GM19239 (cell line): ENCODE data around the gene OR8U1.
"Not testable (repeated sequence)": the region's sequence is repeated elsewhere in the genome, so short reads cannot be mapped to it uniquely, and the experiment has no call there.

Experiments
- DNase-seq: peaks from one replicate; pipeline ENCODE4 v3.0.0; 2011; ENCODE audit warnings: low spot score; ENCODE audit not compliant: insufficient read length
- FAIRE-seq: peaks from 2 replicates; lab custom pipeline; 2011; peaks lifted over from hg19 to GRCh38; lab: Jason Lieb, UNC

The OR8U1 gene

DNA sequence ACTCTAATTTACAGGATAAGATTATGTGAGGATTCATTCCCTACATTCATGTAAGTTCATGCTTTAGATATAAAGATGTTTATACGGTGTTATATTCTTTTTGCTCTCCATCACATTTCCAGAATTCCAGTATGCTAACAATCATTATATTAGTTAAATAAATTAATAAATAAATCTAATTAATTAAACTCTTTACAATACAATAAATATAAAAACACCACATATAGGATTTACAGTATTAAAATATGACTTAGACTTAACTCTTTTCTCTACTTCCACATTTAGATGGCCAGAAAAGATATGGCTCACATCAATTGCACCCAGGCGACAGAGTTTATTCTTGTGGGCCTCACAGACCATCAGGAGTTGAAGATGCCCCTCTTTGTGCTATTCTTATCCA lies at the start of gene OR8U1:
Gene OR8U1, plus strand, starts transcription at position 301 of the 400 bp plus-strand sequence. Its CDS starts 0 bp downstream, at position 301.
- no peak for DNase-seq
- no peak for FAIRE-seq

DNA sequence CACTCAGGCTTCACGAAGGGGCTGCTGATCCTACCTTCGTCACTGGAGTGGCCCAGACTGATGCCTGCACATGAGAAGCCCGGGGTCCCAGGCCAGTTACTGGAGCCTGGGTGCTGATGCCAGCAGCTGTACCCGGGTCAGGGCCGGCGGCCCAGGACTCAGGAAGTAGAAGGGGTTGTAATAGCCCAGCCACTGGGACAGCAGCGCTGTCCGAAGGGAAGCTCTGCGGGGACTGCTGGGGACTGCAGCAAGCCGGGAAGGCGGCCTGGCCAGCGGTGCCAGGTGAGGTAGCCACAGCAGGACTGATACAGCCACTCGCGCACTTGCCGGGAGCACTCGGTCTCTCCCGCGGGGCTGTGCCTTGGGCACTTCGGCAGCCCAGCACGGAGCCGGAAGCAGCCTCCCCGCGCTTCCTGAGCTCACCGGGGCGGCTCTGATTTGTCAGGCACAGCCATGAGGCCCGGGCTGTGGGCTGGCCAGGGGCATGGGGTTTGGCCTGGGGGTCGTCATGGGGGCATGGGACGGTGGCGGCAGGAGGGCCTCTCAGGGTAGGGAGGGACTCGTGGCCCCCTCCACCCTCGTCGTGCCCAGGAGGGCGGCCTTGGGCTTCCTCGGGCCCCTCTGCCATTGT lies 43.4 kb upstream of the OR8U1 start:
- DNase-seq, result no peak
- FAIRE-seq, result no peak

DNA sequence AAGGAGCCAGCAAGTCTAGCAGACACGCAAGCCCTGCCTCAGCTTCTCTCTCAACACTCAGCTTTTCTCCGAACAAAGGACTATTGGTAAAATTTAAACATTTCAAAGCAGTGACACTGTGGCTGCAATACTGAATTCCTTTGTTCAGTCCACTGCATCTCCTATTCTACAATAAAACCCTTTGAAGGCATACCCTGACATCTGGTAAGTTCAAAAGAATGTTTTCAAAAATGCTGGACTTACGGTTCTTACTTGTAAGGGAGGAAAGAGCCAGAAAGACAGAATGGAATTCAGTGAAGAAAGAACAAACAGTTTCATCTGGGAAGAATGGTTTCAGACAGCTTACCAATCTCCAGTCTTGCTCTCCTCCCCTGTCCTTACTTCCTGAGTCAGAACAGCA lies 42.3 kb upstream of the OR8U1 start:
- DNase-seq (no peak), FAIRE-seq (no peak)

DNA sequence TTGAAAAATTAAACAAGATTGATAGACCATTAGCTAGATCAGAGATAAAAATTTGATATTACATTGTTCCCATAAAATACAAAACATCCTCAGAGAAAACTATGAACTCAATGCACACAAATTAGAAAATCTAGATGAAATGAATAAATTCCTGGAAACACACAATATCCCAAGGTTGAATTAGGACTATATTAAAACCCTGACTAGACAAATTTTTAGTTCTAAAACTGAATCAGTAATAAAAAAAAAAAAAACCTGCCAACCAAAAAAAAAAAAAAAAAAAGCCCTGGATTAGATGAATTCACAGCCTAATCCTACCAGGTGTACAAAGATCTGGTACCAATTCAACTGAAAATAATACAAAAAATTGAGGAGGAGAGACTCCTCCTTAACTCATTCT lies 35.1 kb upstream of the OR8U1 start:
- FAIRE-seq, result no peak

DNA sequence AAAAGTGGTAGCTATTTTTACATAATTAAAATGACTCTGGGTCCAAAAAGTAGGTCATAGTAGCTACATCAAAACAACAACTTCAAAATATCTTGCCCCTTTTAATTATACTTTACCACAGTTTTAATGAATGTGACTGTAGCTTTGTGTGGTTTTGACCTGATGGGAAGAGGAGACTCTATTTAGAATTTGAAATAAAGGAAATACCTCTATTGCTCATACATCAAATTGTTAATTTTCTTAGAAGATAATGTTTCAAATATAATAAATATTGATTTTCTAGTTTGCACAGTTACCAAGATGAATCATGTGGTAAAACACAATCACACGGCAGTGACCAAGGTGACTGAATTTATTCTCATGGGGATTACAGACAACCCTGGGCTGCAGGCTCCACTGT lies 29.7 kb upstream of the OR8U1 start, which contains the start of gene OR8K1:
Gene OR8K1, plus strand, starts transcription at position 301 of the 400 bp plus-strand sequence. Its CDS starts 0 bp downstream, at position 301.
- DNase-seq (no peak), FAIRE-seq (no peak)

More for the DNA sequence above, 35.1 kb upstream of the OR8U1 start:
- DNase-seq, result no peak

DNA sequence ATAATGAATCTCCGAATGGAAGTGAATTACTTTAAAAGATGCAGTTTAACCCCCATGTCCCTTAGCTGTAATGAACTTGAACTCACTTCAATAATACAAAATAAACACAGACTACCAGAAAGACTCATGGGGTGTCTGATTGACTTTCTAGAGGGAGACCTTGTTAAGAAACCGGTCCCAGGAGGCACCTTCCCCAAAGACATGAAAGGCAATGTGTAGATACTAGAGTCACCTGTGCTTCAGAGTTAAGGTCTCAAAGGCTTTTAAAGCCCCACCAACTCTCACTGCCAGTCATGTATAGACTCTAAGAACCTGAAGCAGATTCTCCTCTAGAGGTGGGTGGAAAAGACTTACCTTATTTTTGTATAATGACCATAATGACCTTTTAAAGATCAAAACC lies 21.4 kb upstream of the OR8U1 start, which contains the start of gene OR8J1:
Gene OR8J1, plus strand, starts transcription at position 301 of the 400 bp plus-strand sequence. CDS start 5,956 bp downstream, outside the sequence.
- no peak for FAIRE-seq

DNA sequence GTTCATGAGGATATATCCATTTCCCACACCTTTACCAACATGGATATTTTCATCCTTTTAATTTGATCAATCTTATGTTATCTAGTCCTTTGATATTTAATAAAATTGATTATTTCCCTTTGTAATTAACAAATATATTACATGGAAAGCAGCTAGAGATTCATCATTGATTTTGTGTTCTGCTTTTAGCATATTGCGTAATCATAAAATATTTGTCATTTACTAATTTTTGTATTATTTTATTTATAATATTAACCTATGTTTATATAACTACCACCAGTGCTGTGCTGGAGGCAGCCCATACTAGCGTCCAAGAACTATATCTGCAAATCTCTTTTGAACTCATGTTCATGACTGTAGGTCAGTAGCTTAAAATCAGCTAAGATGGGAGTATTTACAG lies 4.7 kb downstream of the OR8U1 start:
- FAIRE-seq, result no peak

More for the DNA sequence above, 21.4 kb upstream of the OR8U1 start, which contains the start of gene OR8J1:
- no peak for DNase-seq

DNA sequence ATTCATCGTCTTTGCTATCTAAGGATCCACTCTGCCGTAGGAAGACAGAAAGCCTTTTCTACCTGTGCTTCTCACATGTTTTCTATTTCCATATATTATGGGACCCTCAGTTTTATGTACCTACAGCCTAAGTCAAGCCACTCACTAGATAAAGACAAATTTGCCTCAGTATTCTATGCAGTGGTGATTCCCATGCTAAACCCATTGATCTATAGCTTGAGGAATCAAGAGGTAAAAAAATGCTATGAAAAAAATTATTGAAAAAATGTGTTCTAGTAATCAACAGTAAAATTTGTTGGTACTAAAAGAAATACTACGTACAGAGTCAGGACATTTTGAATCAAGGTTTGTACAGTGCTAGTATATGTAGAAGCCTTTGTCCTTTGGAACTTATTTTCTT lies 19.0 kb downstream of the OR8U1 start:
- FAIRE-seq (no peak), DNase-seq (no peak)

More for the DNA sequence above, 4.7 kb downstream of the OR8U1 start:
- no peak for DNase-seq

DNA sequence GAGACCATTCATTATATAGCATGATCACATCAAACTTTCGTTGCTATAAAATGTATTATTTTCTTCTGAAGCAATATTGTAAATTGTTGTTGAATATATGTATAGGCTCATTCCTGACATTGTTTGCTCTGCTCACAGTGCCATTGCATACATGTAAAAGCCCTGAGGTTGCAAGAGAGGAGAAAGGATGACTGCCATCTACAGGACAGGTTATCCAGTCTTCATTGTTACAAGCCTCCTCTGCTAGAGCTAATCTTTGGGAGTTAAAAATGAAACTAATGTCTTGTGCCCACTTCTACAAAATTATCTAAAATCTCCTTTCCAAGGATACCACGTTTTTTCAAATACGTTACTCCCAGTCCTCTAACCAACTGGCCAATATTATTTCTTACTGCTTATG lies 20.6 kb downstream of the OR8U1 start:
- DNase-seq, result no peak
- FAIRE-seq, result no peak

DNA sequence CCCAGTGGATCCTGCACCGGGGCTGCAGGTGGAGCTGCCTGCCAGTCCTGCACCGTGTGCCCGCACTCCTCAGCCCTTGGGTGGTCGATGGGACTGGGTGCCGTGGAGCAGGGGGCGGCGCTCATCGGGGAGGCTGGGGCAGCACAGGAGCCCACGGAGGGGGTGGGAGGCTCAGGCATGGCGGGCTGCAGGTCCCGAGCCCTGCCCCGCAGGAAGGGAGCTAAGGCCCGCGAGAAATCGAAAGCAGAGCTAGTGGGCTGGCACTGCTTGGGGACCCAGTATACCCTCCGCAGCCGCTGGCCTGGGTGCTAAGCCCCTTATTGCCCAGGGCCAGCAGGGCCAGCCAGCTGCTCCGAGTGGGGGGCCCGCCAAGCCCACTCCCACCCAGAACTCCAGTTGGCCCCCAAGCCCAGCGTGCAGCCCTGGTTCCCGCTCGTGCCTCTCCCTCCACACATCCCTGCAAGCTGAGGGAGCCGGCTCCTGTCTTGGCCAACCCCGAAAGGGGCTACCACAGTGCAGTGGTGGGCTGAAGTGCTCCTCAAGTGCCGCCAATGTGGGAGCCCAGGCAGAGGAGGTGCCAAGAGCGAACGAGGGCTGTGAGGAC lies 26.5 kb downstream of the OR8U1 start:
- DNase-seq, FAIRE-seq: not testable (repeated sequence)

DNA sequence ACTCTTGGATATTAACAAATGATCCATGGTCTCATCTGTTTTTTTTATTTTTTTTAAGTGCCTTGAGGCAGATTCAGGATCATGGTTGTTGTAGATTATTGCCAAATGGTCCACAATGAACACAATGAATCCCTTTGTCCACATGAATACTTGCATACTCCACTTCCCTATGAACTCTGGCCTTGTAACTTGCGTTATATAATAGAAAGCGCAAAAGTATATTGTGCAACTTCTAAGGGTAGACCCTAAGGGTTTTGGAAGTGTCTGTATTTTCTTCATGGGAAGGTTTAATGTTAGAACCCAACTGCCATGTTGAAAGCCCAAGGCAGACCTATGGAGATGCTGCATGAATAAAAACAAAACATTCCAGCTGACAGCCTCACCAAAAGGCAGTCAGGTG lies 29.0 kb downstream of the OR8U1 start:
- FAIRE-seq (no peak), DNase-seq (no peak)

DNA sequence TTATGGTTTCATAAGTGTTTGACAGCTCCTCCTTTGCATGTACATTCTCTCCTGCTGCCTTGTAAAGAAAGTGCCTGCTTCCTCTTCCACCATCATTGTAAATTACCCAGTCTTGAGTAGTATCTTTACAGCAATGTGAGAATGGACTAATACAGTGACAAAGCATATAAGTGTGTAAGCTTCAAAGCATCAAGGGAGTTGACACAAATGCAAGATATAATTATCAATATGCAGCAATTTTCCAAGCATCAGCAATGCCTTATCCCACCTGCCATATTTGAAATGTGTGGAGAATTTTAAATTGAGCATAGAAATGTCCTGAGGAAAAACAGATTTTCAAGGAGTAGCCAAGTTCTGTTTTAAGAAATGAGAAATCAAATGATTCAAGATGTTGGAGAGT lies 35.4 kb downstream of the OR8U1 start:
- no peak for DNase-seq
- FAIRE-seq, result no peak

DNA sequence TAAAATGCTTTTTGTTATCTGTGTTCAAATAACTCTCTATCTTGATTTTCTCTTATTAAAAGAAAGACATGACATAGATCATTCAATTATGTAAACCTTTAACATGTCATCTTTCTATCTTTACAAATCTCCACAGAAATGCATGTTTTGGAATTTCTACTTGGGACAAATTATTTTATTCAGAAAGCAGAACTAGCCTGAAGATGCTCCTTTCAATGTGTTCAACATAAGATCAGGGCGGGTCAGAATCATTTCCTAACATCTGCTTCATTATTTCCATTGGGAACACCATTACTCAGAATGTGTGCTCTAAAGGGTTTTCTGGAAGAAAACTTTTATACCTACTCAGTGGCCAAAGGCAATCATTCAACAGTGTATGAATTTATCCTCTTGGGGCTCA lies 37.0 kb downstream of the OR8U1 start, which contains the start of gene OR5AL1:
Gene OR5AL1, plus strand, starts transcription at position 301 of the 400 bp plus-strand sequence.
- no peak for FAIRE-seq
- DNase-seq, result no peak
